Measurements from ENCODE around the gene AFF4. TPM values are rescaled to one million over a fixed set of nuclear protein-coding genes. Genes with fewer than 3 reads are reported as not detected.
A peak's percentile ranks its signal among the peaks of the same experiment; 100 is the strongest.

Gene AFF4
- total and polyA plus RNA-seq, 9 of the 15 experiments (the other 6 are each of a cell fraction or from before 2014, with no cell fraction given) = 1.7 to 25.8 (median 17.9) TPM

- peak; percentile 62 for TF ChIP-seq MEIS2 (IDR thresholded peaks at IDR 0.05; ENCODE audit: partially characterized antibody)
- TF ChIP-seq CGGBP1 (CRISPR knock-in tag; IDR thresholded peaks at IDR 0.05) = no peak
- TF ChIP-seq, protein P1, sequence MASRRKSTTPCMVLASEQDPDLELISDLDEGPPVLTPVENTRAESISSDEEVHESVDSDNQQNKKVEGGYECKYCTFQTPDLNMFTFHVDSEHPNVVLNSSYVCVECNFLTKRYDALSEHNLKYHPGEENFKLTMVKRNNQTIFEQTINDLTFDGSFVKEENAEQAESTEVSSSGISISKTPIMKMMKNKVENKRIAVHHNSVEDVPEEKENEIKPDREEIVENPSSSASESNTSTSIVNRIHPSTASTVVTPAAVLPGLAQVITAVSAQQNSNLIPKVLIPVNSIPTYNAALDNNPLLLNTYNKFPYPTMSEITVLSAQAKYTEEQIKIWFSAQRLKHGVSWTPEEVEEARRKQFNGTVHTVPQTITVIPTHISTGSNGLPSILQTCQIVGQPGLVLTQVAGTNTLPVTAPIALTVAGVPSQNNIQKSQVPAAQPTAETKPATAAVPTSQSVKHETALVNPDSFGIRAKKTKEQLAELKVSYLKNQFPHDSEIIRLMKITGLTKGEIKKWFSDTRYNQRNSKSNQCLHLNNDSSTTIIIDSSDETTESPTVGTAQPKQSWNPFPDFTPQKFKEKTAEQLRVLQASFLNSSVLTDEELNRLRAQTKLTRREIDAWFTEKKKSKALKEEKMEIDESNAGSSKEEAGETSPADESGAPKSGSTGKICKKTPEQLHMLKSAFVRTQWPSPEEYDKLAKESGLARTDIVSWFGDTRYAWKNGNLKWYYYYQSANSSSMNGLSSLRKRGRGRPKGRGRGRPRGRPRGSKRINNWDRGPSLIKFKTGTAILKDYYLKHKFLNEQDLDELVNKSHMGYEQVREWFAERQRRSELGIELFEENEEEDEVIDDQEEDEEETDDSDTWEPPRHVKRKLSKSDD (conservative IDR thresholded peaks at IDR 0.05; ENCODE audit: low read length) = no peak
- TF ChIP-seq CHD1 (IDR thresholded peaks at IDR 0.05; ENCODE audit: low read length) = no peak
- TF ChIP-seq, protein P2, sequence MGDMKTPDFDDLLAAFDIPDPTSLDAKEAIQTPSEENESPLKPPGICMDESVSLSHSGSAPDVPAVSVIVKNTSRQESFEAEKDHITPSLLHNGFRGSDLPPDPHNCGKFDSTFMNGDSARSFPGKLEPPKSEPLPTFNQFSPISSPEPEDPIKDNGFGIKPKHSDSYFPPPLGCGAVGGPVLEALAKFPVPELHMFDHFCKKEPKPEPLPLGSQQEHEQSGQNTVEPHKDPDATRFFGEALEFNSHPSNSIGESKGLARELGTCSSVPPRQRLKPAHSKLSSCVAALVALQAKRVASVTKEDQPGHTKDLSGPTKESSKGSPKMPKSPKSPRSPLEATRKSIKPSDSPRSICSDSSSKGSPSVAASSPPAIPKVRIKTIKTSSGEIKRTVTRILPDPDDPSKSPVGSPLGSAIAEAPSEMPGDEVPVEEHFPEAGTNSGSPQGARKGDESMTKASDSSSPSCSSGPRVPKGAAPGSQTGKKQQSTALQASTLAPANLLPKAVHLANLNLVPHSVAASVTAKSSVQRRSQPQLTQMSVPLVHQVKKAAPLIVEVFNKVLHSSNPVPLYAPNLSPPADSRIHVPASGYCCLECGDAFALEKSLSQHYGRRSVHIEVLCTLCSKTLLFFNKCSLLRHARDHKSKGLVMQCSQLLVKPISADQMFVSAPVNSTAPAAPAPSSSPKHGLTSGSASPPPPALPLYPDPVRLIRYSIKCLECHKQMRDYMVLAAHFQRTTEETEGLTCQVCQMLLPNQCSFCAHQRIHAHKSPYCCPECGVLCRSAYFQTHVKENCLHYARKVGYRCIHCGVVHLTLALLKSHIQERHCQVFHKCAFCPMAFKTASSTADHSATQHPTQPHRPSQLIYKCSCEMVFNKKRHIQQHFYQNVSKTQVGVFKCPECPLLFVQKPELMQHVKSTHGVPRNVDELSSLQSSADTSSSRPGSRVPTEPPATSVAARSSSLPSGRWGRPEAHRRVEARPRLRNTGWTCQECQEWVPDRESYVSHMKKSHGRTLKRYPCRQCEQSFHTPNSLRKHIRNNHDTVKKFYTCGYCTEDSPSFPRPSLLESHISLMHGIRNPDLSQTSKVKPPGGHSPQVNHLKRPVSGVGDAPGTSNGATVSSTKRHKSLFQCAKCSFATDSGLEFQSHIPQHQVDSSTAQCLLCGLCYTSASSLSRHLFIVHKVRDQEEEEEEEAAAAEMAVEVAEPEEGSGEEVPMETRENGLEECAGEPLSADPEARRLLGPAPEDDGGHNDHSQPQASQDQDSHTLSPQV (IDR thresholded peaks at IDR 0.05) = no peak
- TF ChIP-seq THAP7 (CRISPR knock-in tag; IDR thresholded peaks at IDR 0.05) = no peak
- no peak for TF ChIP-seq TEAD1 (CRISPR knock-in tag; IDR thresholded peaks at IDR 0.05)
- TF ChIP-seq CTCF (IDR thresholded peaks at IDR 0.05 in 2 of 3, conservative IDR thresholded peaks at IDR 0.05 in 1 of 3; ENCODE audit: insufficient read depth in 2 of 3, low read depth in 1 of 3, low read length in 3 of 3) = peak; percentile 74 to 83 (median 77)
Measured at GRCh38 chr5:132883261-132883834, 80.1 kb downstream of the AFF4 start (continued).

Data from K562 (cell line).